GM18505 (cell line): ENCODE results near the gene GOLGA8S.
"Not testable (repeated sequence)": the region's sequence is repeated elsewhere in the genome, so short reads cannot be mapped to it uniquely, and the experiment has no call there.

ENCODE experiments used
- ATAC-seq: cut with Tn5 transposase; IDR thresholded peaks from one replicate; pipeline ENCODE4 v1.9.1; 2021; ENCODE audit not compliant: unreplicated experiment
- POLR2A ChIP-seq: IDR thresholded peaks from 4 replicates; pipeline ENCODE4 v1.6.1; 2011; ENCODE audit warnings: borderline replicate concordance; ENCODE audit not compliant: insufficient read depth, insufficient read length; ENCODE audit errors: extremely low read depth

The GOLGA8S gene

GRCh38 chr15:23354448-23354847 lies at the start of gene GOLGA8S:
GOLGA8S (plus strand) TSS chr15:23354748; CDS start chr15:23354810, 62 bp downstream.
- not testable (repeated sequence) for ATAC-seq

GRCh38 chr15:23304805-23305204 lies 49.7 kb upstream of the GOLGA8S start:
- ATAC-seq: not testable (repeated sequence)

GRCh38 chr15:23305921-23306320 lies 48.6 kb upstream of the GOLGA8S start:
- not testable (repeated sequence) for ATAC-seq

GRCh38 chr15:23311233-23311632 lies 43.3 kb upstream of the GOLGA8S start:
- ATAC-seq: not testable (repeated sequence)

GRCh38 chr15:23334096-23334495 lies 20.5 kb upstream of the GOLGA8S start, which contains the start of gene GOLGA6L26:
GOLGA6L26 (minus strand) TSS chr15:23334196; CDS start chr15:23334135, 61 bp downstream.
- not testable (repeated sequence) for ATAC-seq

GRCh38 chr15:23362622-23363021 lies 8.1 kb downstream of the GOLGA8S start:
- not testable (repeated sequence) for ATAC-seq

- not testable (repeated sequence) for ATAC-seq
Observed at GRCh38 chr15:23364261-23364660, 9.7 kb downstream of the GOLGA8S start.

- TF ChIP-seq POLR2A: no peak
- no peak for ATAC-seq
Observed at GRCh38 chr15:23370578-23370977, 16.0 kb downstream of the GOLGA8S start.

GRCh38 chr15:23371134-23371533 lies 16.6 kb downstream of the GOLGA8S start:
- not testable (repeated sequence) for ATAC-seq

GRCh38 chr15:23371868-23372267 lies 17.3 kb downstream of the GOLGA8S start:
- not testable (repeated sequence) for ATAC-seq

GRCh38 chr15:23372284-23372683 lies 17.7 kb downstream of the GOLGA8S start:
- no peak for TF ChIP-seq POLR2A
- ATAC-seq: no peak

- ATAC-seq: not testable (repeated sequence)
Observed at GRCh38 chr15:23372891-23373600, 18.5 kb downstream of the GOLGA8S start.

GRCh38 chr15:23374226-23374625 lies 19.7 kb downstream of the GOLGA8S start:
- ATAC-seq: not testable (repeated sequence)

- ATAC-seq: not testable (repeated sequence)
Observed at GRCh38 chr15:23378946-23379345, 24.4 kb downstream of the GOLGA8S start.

GRCh38 chr15:23380700-23381099 lies 26.2 kb downstream of the GOLGA8S start:
- not testable (repeated sequence) for ATAC-seq

GRCh38 chr15:23381192-23381591 lies 26.6 kb downstream of the GOLGA8S start:
- not testable (repeated sequence) for ATAC-seq
